NCI-H2081 (cell line): ENCODE data around the gene SLC22A23.

Experiments used
- DNase-seq, 2 experiments: peaks; one replicate each; lab custom pipeline; 2025; lab: John Stamatoyannopoulos, UW

Gene SLC22A23

GRCh38 chr6:3318821-3319540 is 137.9 kb downstream of the SLC22A23 start:
- no peak for DNase-seq

GRCh38 chr6:3318226-3318625 is 138.6 kb downstream of the SLC22A23 start:
- no peak for DNase-seq

GRCh38 chr6:3317741-3318211 is 139.1 kb downstream of the SLC22A23 start:
- no peak for DNase-seq

GRCh38 chr6:3316818-3317217 is 140.0 kb downstream of the SLC22A23 start:
- no peak for DNase-seq

GRCh38 chr6:3316331-3316730 is 140.5 kb downstream of the SLC22A23 start:
- no peak for DNase-seq

- DNase-seq = no peak
Measured at GRCh38 chr6:3315841-3316240, 141.0 kb downstream of the SLC22A23 start.

- DNase-seq = no peak
Measured at GRCh38 chr6:3314621-3315467, 142.0 kb downstream of the SLC22A23 start.

- no peak for DNase-seq
Measured at GRCh38 chr6:3314176-3314575, 142.7 kb downstream of the SLC22A23 start.

GRCh38 chr6:3312604-3313231 is 144.1 kb downstream of the SLC22A23 start:
- no peak for DNase-seq

GRCh38 chr6:3311826-3312225 is 145.0 kb downstream of the SLC22A23 start:
- DNase-seq = no peak

- peak in 1 of 2 experiments; percentile 63 for DNase-seq
Measured at GRCh38 chr6:3310703-3311102, 146.1 kb downstream of the SLC22A23 start.

GRCh38 chr6:3310051-3310448 is 146.8 kb downstream of the SLC22A23 start:
- no peak for DNase-seq

- peak; percentile 36 to 85 for DNase-seq
Measured at GRCh38 chr6:3309391-3310050, 147.3 kb downstream of the SLC22A23 start.

- DNase-seq = no peak
Measured at GRCh38 chr6:3308106-3308505, 148.7 kb downstream of the SLC22A23 start.

GRCh38 chr6:3307436-3307835 is 149.4 kb downstream of the SLC22A23 start:
- DNase-seq = no peak

- DNase-seq = no peak
Measured at GRCh38 chr6:3306848-3307247, 150.0 kb downstream of the SLC22A23 start.

GRCh38 chr6:3305831-3306230 is 151.0 kb downstream of the SLC22A23 start:
- DNase-seq = no peak

GRCh38 chr6:3305216-3305565 is 151.7 kb downstream of the SLC22A23 start:
- DNase-seq = no peak

GRCh38 chr6:3304500-3305215 is 152.2 kb downstream of the SLC22A23 start:
- no peak for DNase-seq

GRCh38 chr6:3303795-3304411 is 152.9 kb downstream of the SLC22A23 start:
- no peak for DNase-seq

GRCh38 chr6:3301506-3301905 is 155.3 kb downstream of the SLC22A23 start:
- no peak for DNase-seq
